ENCODE data around the gene ZNF511. TPM values are rescaled to one million over a fixed set of nuclear protein-coding genes. Genes with fewer than 3 reads are reported as not detected.

Gene ZNF511
- total RNA-seq, 2 experiments from 2014 or later = 68.8 to 95.0 TPM

- ChIA-PET POLR2A (no interaction called here), CTCF (ENCODE audit: unreplicated experiment) (no interaction called here)
- H3K27ac ChIP-seq (ENCODE audit: low read depth, low read length, poor library complexity, severe bottlenecking) = no peak overlapping the region
- H3K9me2 ChIP-seq (ENCODE audit: insufficient read depth, low read length) = no peaks in the 10 kb centered on the region
- no TSS peak for BruUV-seq (replicated peaks)
- H3K4me3 ChIP-seq (ENCODE audit: low read depth, low read length, poor library complexity, severe bottlenecking) = no peak overlapping the region
- H4K20me1 ChIP-seq (ENCODE audit: insufficient read depth, low read length) = no peaks in the 10 kb centered on the region
- no peak overlapping the region for H2AFZ ChIP-seq (ENCODE audit: low read length)
- no peak for TF ChIP-seq EZH2phosphoT487 (IDR thresholded peaks at IDR 0.05; ENCODE audit: borderline replicate concordance, low read depth, low read length)
- TF ChIP-seq CTCF (conservative IDR thresholded peaks at IDR 0.05; ENCODE audit: low read length) = no peak
- H3K9me3 ChIP-seq (ENCODE audit: low read length) = no peaks in the 10 kb centered on the region
- no peaks in the 10 kb centered on the region for H3K79me2 ChIP-seq (ENCODE audit: insufficient read depth, low read depth, low read length)
- H3K4me2 ChIP-seq (ENCODE audit: low read length) = no peak overlapping the region
- no peak for DNase-seq (ENCODE audit: low spot score)
- no peaks in the 10 kb centered on the region for H3K4me1 ChIP-seq (ENCODE audit: insufficient read depth, low read length, poor library complexity, severe bottlenecking)
- intact Hi-C loops (cut with micrococcal nuclease; ENCODE audit: unreplicated experiment) = no loop called here
- no peaks in the 10 kb centered on the region for H3K36me3 ChIP-seq (ENCODE audit: insufficient read depth, low read length)
Observed at GRCh38 chr10:133350950-133351329, 42.2 kb downstream of the ZNF511 start.

GRCh38 chr10:133351408-133352318 is 42.9 kb downstream of the ZNF511 start:
- Histone ChIP-seq H3K27ac (ENCODE audit: low read depth, low read length, poor library complexity, severe bottlenecking) (no peak overlapping the region), H3K9me3 (ENCODE audit: low read length) (no peaks in the 10 kb centered on the region), H3K4me1 (ENCODE audit: insufficient read depth, low read length, poor library complexity, severe bottlenecking) (peaks cover 2% of the 10 kb centered on the region), H3K79me2 (ENCODE audit: insufficient read depth, low read depth, low read length) (no peaks in the 10 kb centered on the region), H3K36me3 (ENCODE audit: insufficient read depth, low read length) (no peaks in the 10 kb centered on the region), H2AFZ (ENCODE audit: low read length) (no peak overlapping the region), H3K4me3 (ENCODE audit: low read depth, low read length, poor library complexity, severe bottlenecking) (no peak overlapping the region), H4K20me1 (ENCODE audit: insufficient read depth, low read length) (no peaks in the 10 kb centered on the region), H3K4me2 (ENCODE audit: low read length) (no peak overlapping the region), H3K9me2 (ENCODE audit: insufficient read depth, low read length) (no peaks in the 10 kb centered on the region)
- BruUV-seq (replicated peaks) = no TSS peak
- TF ChIP-seq CTCF (conservative IDR thresholded peaks at IDR 0.05; ENCODE audit: low read length) = no peak
- no peak for TF ChIP-seq EZH2phosphoT487 (IDR thresholded peaks at IDR 0.05; ENCODE audit: borderline replicate concordance, low read depth, low read length)
- ChIA-PET CTCF (ENCODE audit: unreplicated experiment) (no interaction called here), POLR2A (interaction anchor here (0.6 kb wide), 1 partner anchor 36 kb away, joined by 5 read pairs; no protein-coding TSS in a partner anchor)
- intact Hi-C loops (cut with micrococcal nuclease; ENCODE audit: unreplicated experiment) = no loop called here
- DNase-seq (ENCODE audit: low spot score) = no peak

All from OCI-LY7 (cell line).